NCI-H187 treated with DMSO at 0.1 percent for 48 hours (cell line): ENCODE results near the gene RANBP17.
"Not testable (repeated sequence)": the region's sequence is repeated elsewhere in the genome, so short reads cannot be mapped to it uniquely, and the experiment has no call there.

ENCODE experiments used
- DNase-seq: peaks from one replicate; lab custom pipeline; 2025; lab: John Stamatoyannopoulos, UW

The RANBP17 gene

DNA sequence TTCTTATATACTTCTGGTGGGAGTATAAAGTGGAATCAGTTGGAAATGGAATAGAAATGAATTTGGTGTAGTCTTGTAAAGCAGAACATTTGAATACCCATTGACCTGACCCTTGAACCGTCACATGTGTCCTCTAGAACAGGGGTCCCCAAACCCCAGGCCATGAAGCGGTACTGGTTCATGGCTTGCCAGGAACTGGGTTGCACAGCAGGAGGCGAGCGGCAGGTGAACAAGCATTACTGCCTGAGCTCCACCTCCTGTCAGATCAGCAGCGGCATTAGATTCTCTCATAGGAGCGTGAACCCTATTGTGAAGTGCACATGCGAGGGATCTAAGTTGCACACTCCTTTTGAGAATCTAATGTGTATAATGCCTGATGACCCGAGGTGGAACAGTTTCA, 80.0 kb downstream of the RANBP17 start:
- no peak for DNase-seq

- no peak for DNase-seq
Observed at GRCh38 chr5:170945275-170945674, 83.5 kb downstream of the RANBP17 start.

GRCh38 chr5:170960567-170960966, 98.7 kb downstream of the RANBP17 start:
- no peak for DNase-seq

DNA sequence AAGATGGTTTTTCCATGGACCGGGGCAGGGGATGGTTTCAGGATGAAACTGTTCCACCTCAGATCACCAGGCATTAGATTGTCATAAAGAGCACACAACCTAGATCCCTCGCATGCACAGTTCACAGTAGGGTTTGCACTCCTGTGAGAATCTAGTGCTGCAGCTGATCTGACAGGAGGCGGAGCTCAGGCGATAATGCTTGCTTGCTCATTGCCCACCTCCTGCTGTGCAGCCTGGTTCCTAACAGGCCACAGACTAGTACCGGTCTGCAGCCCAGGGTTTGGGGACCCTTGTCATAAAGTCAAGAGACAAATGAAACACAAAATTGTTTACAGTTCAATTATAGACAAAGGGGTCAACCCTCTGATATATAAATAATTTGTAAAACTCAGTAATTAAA, 101.7 kb downstream of the RANBP17 start:
- no peak for DNase-seq

DNA sequence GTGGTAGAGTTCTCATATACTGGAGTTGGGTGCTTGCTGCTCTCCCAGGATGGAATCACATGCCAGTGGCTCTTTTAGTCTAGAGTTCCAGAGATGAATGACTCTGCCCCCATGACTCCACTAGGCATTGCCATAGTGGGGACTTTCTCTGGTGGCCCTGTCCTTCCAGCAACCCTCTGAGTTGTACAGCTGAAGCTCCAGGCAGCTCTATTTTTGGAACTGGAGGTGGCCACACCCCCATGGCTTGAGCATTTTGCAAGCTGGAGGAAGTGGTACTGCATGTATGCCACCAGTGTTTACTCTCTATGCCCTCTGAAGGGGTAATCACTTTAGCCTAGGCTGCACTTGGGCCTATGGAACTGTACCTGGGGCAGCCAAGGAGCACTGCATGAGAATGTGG, 112.6 kb downstream of the RANBP17 start:
- no peak for DNase-seq

DNA sequence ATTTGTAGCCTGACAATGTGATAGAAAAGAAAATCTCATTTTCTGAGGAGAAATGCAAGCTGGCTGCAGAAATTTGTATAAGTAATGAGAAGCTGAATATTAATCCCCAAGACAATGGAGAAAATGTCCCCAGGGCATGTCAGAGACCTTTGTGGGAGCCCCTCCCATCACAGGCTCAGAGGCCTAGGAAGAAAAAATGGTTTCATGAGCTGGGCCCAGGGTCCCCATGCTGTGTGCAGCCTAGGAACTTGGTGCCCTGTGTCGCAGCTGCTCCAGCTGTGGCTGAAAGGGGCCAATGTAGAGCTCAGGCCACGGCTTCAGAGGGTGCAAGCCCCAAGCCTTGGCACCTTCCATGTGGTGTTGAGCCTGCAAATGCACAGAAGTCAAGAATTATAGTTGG, 118.4 kb downstream of the RANBP17 start:
- DNase-seq = not testable (repeated sequence)

DNA sequence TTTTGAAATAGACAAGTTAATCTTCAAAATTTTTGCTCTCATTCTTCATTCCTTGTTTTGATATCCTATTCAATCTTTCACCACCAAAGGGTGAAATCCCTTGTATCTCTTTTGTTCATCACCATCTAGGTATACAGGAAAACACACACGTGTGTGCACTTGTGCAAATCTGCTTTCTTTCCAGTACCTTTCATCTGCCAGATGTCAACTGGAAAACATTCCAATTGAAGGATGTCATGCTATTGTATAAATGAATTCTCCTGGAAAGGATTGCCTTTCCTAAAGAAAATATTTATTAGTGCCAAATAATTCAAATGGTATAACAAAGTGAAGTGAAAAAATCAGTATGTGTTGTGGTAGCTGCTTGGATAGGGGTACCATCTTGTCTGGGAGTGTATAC, 123.7 kb downstream of the RANBP17 start:
- no peak for DNase-seq

DNA sequence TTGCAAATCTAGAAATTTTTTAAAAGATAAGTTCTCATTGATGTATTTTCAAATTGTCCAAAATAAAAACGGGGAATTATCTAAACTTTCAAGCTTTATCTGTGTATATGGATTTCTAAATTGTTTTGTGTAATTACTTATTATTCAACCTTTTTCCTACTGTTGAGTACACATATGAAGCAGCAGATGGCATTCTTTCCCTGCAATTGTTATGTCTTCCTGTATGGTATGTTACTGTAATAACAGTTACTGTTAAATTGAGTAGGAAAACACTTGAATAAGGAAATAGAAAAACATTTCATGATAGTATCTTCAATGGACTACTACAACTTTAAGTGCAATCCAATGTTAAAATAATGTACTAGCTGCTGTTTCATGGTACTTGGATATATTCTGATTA, 124.8 kb downstream of the RANBP17 start:
- no peak for DNase-seq

GRCh38 chr5:170993476-170993875, 131.7 kb downstream of the RANBP17 start:
- DNase-seq = no peak

- no peak for DNase-seq
Observed at GRCh38 chr5:171010086-171010485, 148.3 kb downstream of the RANBP17 start.

DNA sequence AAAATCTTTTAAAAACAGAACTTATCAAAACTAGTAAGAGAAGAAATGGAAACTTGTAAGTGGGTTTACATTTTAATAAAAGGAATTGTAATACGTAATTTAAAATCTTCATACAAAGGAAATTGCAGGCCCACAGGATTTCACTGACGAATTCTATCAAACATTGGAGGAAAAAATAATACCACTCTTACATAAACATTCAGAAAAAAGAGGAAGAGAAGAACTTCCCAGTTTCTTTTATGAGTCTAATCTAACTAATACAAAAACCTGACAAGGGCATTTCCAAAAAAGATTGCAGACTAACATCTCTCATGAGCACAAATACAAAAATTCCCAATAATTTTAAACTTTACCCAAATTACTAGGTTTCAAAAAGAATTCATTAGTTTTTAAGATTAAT, 149.0 kb downstream of the RANBP17 start:
- DNase-seq = no peak

- no peak for DNase-seq
Observed at GRCh38 chr5:171023508-171023907, 161.7 kb downstream of the RANBP17 start.

DNA sequence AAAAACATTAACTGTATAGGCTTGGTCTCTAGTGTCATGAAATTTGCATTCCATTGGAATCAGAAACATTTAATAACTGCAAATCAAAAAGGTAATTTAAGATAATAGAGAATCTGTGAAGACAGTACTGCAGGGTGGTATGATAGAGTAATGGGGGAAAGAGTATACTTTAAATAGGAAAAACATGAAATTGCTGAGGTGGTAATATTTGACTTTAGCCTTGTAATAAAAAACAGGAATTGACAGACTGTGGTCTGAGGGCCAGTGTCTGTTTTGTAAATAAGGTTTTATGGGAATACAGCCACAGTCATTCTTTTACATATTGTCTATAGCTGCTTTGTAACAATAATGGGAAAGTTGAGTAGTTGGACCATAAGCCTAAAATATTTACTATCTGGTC, 162.3 kb downstream of the RANBP17 start:
- no peak for DNase-seq

DNA sequence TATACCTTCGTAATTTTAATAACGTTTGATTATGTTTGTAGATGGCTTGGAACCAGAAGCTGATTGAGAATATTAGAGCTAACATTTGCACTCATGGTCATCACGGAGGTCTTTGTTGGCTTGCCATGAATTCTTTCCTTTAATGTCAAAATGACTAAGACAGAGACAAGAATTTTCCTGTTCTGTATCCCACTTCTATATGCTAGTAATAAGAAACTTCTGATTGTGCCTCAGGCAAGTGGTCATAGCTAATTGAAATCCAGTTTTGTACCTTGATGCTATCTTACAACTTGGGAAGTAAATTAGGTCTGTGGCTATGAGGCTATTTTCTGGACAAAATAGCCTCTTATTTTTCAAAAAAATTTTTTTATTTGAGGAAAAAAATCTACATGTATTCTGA, 167.6 kb downstream of the RANBP17 start:
- no peak for DNase-seq

- DNase-seq = no peak
Observed at GRCh38 chr5:171031977-171032376, 170.2 kb downstream of the RANBP17 start.

GRCh38 chr5:171032435-171032973, 170.7 kb downstream of the RANBP17 start:
- no peak for DNase-seq

DNA sequence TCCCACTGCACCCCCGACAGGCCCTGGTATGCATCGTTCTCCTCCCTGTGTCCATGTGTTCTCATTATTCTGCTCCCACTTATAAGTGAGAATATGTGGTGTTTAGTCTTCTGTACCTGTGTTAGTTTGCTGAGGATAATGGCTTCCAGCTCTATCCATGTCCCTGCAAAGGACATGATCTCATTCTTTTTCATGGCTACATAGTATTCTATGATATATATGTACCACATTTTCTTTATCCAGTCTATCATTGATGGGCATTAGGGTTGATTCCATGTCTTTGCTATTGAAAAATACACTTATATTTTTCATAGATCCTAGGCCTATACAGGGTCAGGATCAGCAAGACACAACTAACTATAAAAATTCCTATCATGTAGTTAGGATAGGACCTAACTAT, 180.1 kb downstream of the RANBP17 start:
- DNase-seq = not testable (repeated sequence)

DNA sequence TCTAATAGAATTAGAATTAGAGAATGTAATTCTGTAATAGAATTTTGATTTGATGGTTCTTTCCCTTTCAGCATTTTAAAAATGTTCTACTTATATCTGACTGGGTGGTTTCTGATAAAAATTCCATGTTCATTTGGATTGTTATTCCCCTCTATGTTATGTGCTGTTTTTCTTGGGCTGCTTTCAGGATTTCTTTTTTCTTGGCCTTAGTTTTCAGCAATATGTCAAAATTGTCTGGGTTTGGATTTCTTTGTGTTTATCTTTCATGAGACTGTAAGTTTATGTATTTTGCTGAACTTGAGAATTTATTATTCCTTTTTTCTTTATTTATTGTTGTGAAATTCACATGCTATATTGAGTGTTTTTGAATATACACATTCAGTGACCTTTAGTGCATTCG, 189.1 kb downstream of the RANBP17 start:
- DNase-seq = no peak

DNA sequence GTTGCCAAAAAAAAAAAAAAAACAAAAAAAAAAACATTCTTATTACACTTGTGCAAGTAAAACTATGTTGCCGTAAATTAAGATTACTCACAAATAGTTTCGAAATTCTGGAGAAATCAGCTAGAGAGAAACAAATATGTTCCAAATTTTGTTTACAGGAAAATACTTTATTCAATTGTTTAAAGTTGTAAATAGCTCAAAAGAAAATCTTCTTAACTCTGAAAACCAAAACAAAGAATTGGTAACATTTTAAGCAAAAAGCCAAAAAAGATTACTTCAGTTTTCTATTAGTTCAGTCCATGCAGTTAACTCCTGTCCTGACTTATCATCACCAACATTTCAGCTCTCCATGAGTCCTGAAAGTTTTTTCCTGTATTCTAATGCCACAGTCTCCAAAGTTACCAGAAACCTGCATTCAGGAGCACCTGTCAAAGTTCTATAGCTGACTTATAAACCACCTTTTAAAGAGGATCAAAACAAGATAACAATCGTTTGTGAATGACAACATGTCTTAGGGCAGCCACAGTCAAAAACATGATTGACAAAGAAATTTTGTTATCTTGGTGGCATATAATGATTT, 194.1 kb downstream of the RANBP17 start:
- no peak for DNase-seq

DNA sequence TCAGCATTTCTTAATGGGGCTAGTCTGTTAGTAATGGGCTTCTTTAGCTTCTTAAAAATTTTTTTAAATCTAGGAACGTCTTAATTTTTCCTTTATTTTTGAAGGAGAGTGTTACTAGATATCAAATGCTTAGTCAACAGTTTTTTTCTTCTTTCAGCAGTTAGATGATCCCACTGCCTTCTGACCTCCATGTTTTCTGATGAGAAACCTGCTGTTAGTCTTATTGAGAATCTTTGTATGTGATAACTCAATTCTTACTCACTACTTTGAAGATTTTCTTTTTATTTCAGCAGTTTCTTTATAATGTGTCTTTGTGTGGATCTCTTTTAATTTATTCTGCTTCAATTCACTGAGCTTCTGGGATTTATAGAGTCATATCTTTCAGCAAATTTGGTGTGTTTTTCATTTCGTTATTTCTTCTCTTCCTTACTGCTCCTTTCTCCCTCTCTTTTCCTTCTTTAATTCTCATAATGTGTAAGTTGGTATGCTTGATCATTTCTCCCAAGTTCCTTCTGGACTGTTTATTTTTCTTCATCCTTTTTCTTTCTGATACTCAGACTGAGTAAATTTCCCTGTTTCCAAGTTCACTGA, 205.8 kb downstream of the RANBP17 start:
- no peak for DNase-seq

GRCh38 chr5:171074747-171075146, 212.9 kb downstream of the RANBP17 start:
- no peak for DNase-seq

DNA sequence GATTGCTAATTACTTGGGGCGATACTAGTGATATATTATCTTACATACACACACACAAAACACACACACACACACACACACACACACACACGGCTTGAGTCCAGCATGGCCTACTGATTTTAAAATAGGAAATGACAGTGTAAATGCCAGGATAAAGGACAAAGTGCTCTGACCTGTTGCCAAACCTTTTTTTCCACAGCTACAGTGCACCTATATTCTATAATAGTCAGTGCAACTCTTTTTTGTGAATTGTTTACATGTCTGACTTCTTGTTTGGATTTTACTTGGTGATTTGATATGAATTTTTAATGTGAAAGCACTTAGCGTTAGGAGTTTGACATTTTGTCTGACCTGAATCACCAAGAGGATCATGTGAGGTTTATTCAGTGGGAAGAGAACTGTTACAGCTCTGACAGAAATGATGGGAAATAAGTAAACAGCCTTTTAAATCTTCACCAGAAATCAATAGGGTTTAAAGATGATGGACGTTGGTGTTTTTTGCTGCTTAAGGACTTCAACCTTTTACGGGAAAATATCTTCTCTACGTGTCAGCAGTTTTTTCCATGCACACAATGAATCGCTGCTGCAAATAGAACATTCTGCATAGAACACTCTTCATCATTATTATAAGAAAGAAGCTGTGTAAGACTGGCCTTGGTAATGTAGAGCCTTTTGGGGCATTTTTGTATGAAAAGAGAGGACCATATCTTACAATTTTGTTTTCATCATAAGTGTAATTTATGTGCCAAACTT, 218.5 kb downstream of the RANBP17 start:
- DNase-seq = no peak

GRCh38 chr5:171081319-171081718, 219.5 kb downstream of the RANBP17 start:
- no peak for DNase-seq
